ENCODE data around the gene ADCY7. TPM values are rescaled to one million over a fixed set of nuclear protein-coding genes. Genes with fewer than 3 reads are reported as not detected.

Gene ADCY7
- total RNA-seq, 3 donors from 2014 or later (not counting 1 experiment from before 2014, with no cell fraction given): 479 to 591 (median 512) TPM

- Mint-ChIP-seq H3K9me3 (no peaks in the 10 kb centered on the region), H3K4me3 (no peak overlapping the region), H3K27me3 (ENCODE audit: low read depth in 2 of 2) (no peaks in the 10 kb centered on the region), H3K36me3 (peaks cover 25% of the 10 kb centered on the region), H3K27ac (peak overlapping the region; percentile 45 to 73), H3K4me1 (peaks cover 11 to 27% of the 10 kb centered on the region in 2 donors)
- DNase-seq (no peak), ATAC-seq (no peak)
- 96% methylated on average over 5 of the region's 5 CpGs for WGBS (ENCODE audit: insufficient coverage)
- intact Hi-C loops (cut with micrococcal nuclease): loop anchor here (10.0 kb wide), 1 partner anchor 326 kb away; the partner anchor contains the start of gene CNEP1R1
- TF ChIP-seq CTCF (IDR thresholded peaks at IDR 0.05): no peak
- H3K27me3 ChIP-seq (ENCODE audit: control insufficient read depth, insufficient read depth, low read length): no peaks in the 10 kb centered on the region
- H3K4me3 ChIP-seq (ENCODE audit: low read length): no peak overlapping the region
- H3K36me3 ChIP-seq (ENCODE audit: control insufficient read depth, insufficient read depth, low read length): peaks cover 39% of the 10 kb centered on the region
- H3K27ac ChIP-seq (ENCODE audit: low read length): no peak overlapping the region
- H3K4me1 ChIP-seq (ENCODE audit: control insufficient read depth, insufficient read depth, low read length): no peaks in the 10 kb centered on the region
- H3K9me3 ChIP-seq (ENCODE audit: control insufficient read depth, insufficient read depth, low read length): no peaks in the 10 kb centered on the region
Observed at GRCh38 chr16:50351116-50351515, 84.8 kb downstream of the ADCY7 start.

GRCh38 chr16:50351952-50352351, 85.6 kb downstream of the ADCY7 start:
- WGBS (ENCODE audit: insufficient coverage): 80% methylated on average over 1 of the region's 2 CpGs
- H3K36me3 ChIP-seq (ENCODE audit: control insufficient read depth, insufficient read depth, low read length): peaks cover 40% of the 10 kb centered on the region
- DNase-seq (no peak), ATAC-seq (no peak)
- no peaks in the 10 kb centered on the region for H3K9me3 ChIP-seq (ENCODE audit: control insufficient read depth, insufficient read depth, low read length)
- no peak overlapping the region for H3K4me3 Mint-ChIP-seq
- H3K27ac Mint-ChIP-seq: peak overlapping the region in 1 of 2 donors; percentile 16
- no peaks in the 10 kb centered on the region for H3K9me3 Mint-ChIP-seq
- H3K36me3 Mint-ChIP-seq: peaks cover 21% of the 10 kb centered on the region
- H3K4me1 Mint-ChIP-seq: peaks cover 11 to 20% of the 10 kb centered on the region in 2 donors
- TF ChIP-seq CTCF (IDR thresholded peaks at IDR 0.05): no peak
- intact Hi-C loops (cut with micrococcal nuclease): loop anchor here (10.0 kb wide), 1 partner anchor 327 kb away; the partner anchor contains the start of gene CNEP1R1
- H3K27me3 Mint-ChIP-seq (ENCODE audit: low read depth in 2 of 2): no peaks in the 10 kb centered on the region
- H3K27me3 ChIP-seq (ENCODE audit: control insufficient read depth, insufficient read depth, low read length): no peaks in the 10 kb centered on the region
- H3K4me3 ChIP-seq (ENCODE audit: low read length): no peak overlapping the region
- no peaks in the 10 kb centered on the region for H3K4me1 ChIP-seq (ENCODE audit: control insufficient read depth, insufficient read depth, low read length)
- H3K27ac ChIP-seq (ENCODE audit: low read length): no peak overlapping the region

GRCh38 chr16:50354082-50354481, 87.7 kb downstream of the ADCY7 start:
- Mint-ChIP-seq H3K4me1 (peaks cover 11% of the 10 kb centered on the region in 2 donors), H3K4me3 (no peak overlapping the region), H3K27ac (no peak overlapping the region), H3K27me3 (ENCODE audit: low read depth in 2 of 2) (no peaks in the 10 kb centered on the region), H3K36me3 (peaks cover 9% of the 10 kb centered on the region), H3K9me3 (no peaks in the 10 kb centered on the region)
- no peak for ATAC-seq
- intact Hi-C loops (cut with micrococcal nuclease): loop anchor here (2.0 to 10.0 kb wide), 2 partner anchors 15 to 329 kb away; partner anchors contain the start of gene CNEP1R1
- Histone ChIP-seq H3K27ac (ENCODE audit: low read length) (no peak overlapping the region), H3K27me3 (ENCODE audit: control insufficient read depth, insufficient read depth, low read length) (no peaks in the 10 kb centered on the region), H3K9me3 (ENCODE audit: control insufficient read depth, insufficient read depth, low read length) (no peaks in the 10 kb centered on the region), H3K36me3 (ENCODE audit: control insufficient read depth, insufficient read depth, low read length) (peaks cover 50% of the 10 kb centered on the region), H3K4me1 (ENCODE audit: control insufficient read depth, insufficient read depth, low read length) (no peaks in the 10 kb centered on the region), H3K4me3 (ENCODE audit: low read length) (no peak overlapping the region)
- no peak for DNase-seq
- no peak for TF ChIP-seq CTCF (IDR thresholded peaks at IDR 0.05)
- no CpG with 5 or more reads among the region's 1 CpG for WGBS (ENCODE audit: insufficient coverage)

Measured in natural killer cell (primary cell).